ENCODE measurements around the gene CPD.
A peak's percentile ranks its signal among the peaks of the same experiment; 100 is the strongest.

Gene CPD

DNA sequence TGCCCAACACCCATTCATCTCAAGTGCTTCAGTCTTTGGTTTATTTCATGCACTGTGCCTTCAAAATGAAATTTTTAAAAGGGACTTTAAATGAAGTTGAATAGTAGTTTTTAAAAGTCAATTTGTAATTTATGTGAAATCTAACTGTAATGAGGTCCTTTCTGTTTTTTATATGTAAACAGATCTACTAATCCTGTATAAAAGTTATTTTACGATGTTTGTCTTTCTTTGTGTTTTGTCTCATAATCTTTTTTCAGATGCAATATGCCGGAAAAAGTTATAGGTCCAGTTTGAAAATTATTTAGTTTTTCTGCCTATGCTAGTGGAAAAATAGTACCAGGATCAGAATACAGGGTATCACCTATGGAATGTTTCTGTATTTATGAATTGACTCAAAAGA, 89.7 kb downstream of the CPD start:
- H3K9me3 ChIP-seq (ENCODE audit: insufficient read depth, low read length): no peaks in the 10 kb centered on the region
- no peak overlapping the region for H3K4me3 ChIP-seq (ENCODE audit: low read length)
- no peak overlapping the region for H3K9ac ChIP-seq (ENCODE audit: low read length)
- TF ChIP-seq EZH2phosphoT487 (IDR thresholded peaks at IDR 0.05; ENCODE audit: low read depth): no peak
- no peak for TF ChIP-seq CTCF (IDR thresholded peaks at IDR 0.05; ENCODE audit: low read depth, low read length)
- no peak overlapping the region for H3K4me2 ChIP-seq (ENCODE audit: low read length)
- no peak overlapping the region for H2AFZ ChIP-seq (ENCODE audit: low read depth, low read length)
- H4K20me1 ChIP-seq (ENCODE audit: insufficient read depth, low read length): no peaks in the 10 kb centered on the region
- H3K27me3 ChIP-seq (ENCODE audit: low read depth, low read length): 0 out of 2 replicates have a peak, but pooled peaks cover 3% of the 10 kb centered on the region
- H3K4me1 ChIP-seq (ENCODE audit: low read length): no peaks in the 10 kb centered on the region
- H3K36me3 ChIP-seq (replicated peaks; ENCODE audit: low read depth, low read length): no peaks in the 10 kb centered on the region
- no peaks in the 10 kb centered on the region for H3K79me2 ChIP-seq (ENCODE audit: low read length)
- H3K27ac ChIP-seq (ENCODE audit: low read length): no peak overlapping the region

DNA sequence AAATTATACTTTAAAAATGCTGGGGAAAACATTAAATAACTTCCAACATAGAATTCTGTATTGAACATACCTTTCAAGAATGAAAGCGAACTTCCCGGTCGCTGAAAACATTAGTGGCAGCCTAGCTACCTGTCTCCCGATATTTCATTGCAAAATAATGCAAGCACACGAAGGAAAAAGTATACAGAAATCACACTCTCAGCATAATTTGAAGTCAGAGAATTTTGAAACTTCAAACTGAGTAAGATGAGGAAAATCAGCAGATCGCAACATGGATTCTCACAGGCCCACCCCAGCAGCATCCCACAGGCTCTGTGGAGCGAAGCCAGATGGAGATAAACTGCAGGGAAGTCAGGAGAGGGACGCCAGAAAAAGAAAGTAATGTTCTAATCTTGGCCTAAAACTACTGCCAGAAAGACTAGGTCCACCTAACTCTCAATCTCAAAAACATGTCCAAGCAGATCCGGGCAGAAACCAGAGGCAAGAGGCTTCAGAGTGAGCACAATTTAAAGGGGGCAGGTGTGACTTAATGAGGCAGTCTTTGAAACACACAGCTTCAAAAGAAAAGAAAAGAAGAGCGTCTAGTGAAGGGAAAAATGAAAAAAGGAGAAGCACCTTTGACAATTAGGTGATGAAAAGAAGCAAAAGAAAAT, 93.6 kb downstream of the CPD start:
- no peak overlapping the region for H3K27ac ChIP-seq (ENCODE audit: low read length)
- no peak overlapping the region for H3K4me3 ChIP-seq (ENCODE audit: low read length)
- H3K27me3 ChIP-seq (ENCODE audit: low read depth, low read length): 0 out of 2 replicates have a peak, but pooled peaks cover 3% of the 10 kb centered on the region
- H3K4me1 ChIP-seq (ENCODE audit: low read length): peaks cover 7% of the 10 kb centered on the region
- no peak for TF ChIP-seq EZH2phosphoT487 (IDR thresholded peaks at IDR 0.05; ENCODE audit: low read depth)
- no peak for TF ChIP-seq CTCF (IDR thresholded peaks at IDR 0.05; ENCODE audit: low read depth, low read length)
- no peak overlapping the region for H3K4me2 ChIP-seq (ENCODE audit: low read length)
- no peak overlapping the region for H2AFZ ChIP-seq (ENCODE audit: low read depth, low read length)
- H4K20me1 ChIP-seq (ENCODE audit: insufficient read depth, low read length): no peaks in the 10 kb centered on the region
- H3K9me3 ChIP-seq (ENCODE audit: insufficient read depth, low read length): no peaks in the 10 kb centered on the region
- H3K36me3 ChIP-seq (replicated peaks; ENCODE audit: low read depth, low read length): no peaks in the 10 kb centered on the region
- H3K79me2 ChIP-seq (ENCODE audit: low read length): peaks cover 2% of the 10 kb centered on the region
- no peak overlapping the region for H3K9ac ChIP-seq (ENCODE audit: low read length)

DNA sequence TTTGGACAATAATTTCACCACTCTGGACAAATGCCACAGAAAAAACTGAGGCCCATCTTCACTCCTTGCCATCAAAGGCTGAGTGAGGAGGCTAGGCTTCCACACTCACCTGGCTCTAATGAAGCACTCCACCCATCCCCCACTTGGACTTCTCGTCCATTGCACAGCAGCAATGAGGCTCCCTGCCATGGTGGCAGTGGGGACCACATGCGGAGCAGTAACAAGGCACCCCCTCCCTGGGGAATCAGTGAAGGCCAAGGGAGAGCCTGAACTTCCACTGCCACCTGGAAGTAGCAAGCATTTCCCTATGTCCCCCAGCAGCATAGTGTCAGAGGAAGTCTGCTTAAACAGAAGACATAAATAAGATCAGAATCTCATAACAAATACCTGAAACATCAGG, 96.5 kb downstream of the CPD start:
- Histone ChIP-seq H3K9me3 (ENCODE audit: insufficient read depth, low read length) (no peaks in the 10 kb centered on the region), H3K9ac (ENCODE audit: low read length) (no peak overlapping the region), H3K27ac (ENCODE audit: low read length) (no peak overlapping the region), H3K4me1 (ENCODE audit: low read length) (peaks cover 13% of the 10 kb centered on the region), H3K4me3 (ENCODE audit: low read length) (no peak overlapping the region), H4K20me1 (ENCODE audit: insufficient read depth, low read length) (no peaks in the 10 kb centered on the region), H3K4me2 (ENCODE audit: low read length) (no peak overlapping the region), H3K36me3 (replicated peaks; ENCODE audit: low read depth, low read length) (peaks cover 4% of the 10 kb centered on the region), H3K79me2 (ENCODE audit: low read length) (peaks cover 28% of the 10 kb centered on the region), H2AFZ (ENCODE audit: low read depth, low read length) (peak overlapping the region; percentile 19; the same call in 1 of the 2 replicates), H3K27me3 (ENCODE audit: low read depth, low read length) (0 out of 2 replicates have a peak, but pooled peaks cover 3% of the 10 kb centered on the region)
- TF ChIP-seq CTCF (IDR thresholded peaks at IDR 0.05; ENCODE audit: low read depth, low read length) (no peak), EZH2phosphoT487 (IDR thresholded peaks at IDR 0.05; ENCODE audit: low read depth) (no peak)

DNA sequence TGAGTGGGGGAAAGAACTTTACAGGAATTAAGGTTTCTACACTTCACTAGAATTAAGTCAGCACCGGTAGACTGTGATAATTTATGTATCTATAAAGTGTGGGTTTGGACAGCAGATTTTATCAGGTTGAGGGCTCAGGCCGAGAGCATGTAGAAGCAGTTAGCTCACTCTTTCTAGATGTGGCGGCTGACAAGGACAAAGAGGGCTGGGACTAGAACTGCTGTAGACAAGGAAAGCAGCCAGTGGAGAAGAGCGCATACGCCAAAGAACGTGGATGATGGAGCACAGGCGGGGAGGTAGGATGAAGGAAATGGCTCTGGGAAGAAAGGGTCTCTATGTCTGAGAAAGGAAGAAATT, 98.0 kb downstream of the CPD start:
- H3K4me2 ChIP-seq (ENCODE audit: low read length): peak overlapping the region; percentile 95
- H2AFZ ChIP-seq (ENCODE audit: low read depth, low read length): peak overlapping the region; percentile 98
- H4K20me1 ChIP-seq (ENCODE audit: insufficient read depth, low read length): no peaks in the 10 kb centered on the region
- peaks cover 13% of the 10 kb centered on the region for H3K4me1 ChIP-seq (ENCODE audit: low read length)
- H3K27me3 ChIP-seq (ENCODE audit: low read depth, low read length): 0 out of 2 replicates have a peak, but pooled peaks cover 3% of the 10 kb centered on the region
- H3K9ac ChIP-seq (ENCODE audit: low read length): peak overlapping the region; percentile 95
- peaks cover 12% of the 10 kb centered on the region for H3K36me3 ChIP-seq (replicated peaks; ENCODE audit: low read depth, low read length)
- H3K9me3 ChIP-seq (ENCODE audit: insufficient read depth, low read length): no peaks in the 10 kb centered on the region
- H3K27ac ChIP-seq (ENCODE audit: low read length): no peak overlapping the region
- TF ChIP-seq CTCF (IDR thresholded peaks at IDR 0.05; ENCODE audit: low read depth, low read length) (no peak), EZH2phosphoT487 (IDR thresholded peaks at IDR 0.05; ENCODE audit: low read depth) (no peak)
- H3K79me2 ChIP-seq (ENCODE audit: low read length): peaks cover 28% of the 10 kb centered on the region
- peak overlapping the region; percentile 95 for H3K4me3 ChIP-seq (ENCODE audit: low read length)

Data from OCI-LY3 (cell line).